GM19239 (cell line): ENCODE data around the gene ELN.

Source experiments
- DNase-seq: peaks from one replicate; pipeline ENCODE4 v3.0.0; 2011; ENCODE audit warnings: low spot score; ENCODE audit not compliant: insufficient read length
- FAIRE-seq: peaks from 2 replicates; lab custom pipeline; 2011; peaks lifted over from hg19 to GRCh38; lab: Jason Lieb, UNC

ELN gene

DNA sequence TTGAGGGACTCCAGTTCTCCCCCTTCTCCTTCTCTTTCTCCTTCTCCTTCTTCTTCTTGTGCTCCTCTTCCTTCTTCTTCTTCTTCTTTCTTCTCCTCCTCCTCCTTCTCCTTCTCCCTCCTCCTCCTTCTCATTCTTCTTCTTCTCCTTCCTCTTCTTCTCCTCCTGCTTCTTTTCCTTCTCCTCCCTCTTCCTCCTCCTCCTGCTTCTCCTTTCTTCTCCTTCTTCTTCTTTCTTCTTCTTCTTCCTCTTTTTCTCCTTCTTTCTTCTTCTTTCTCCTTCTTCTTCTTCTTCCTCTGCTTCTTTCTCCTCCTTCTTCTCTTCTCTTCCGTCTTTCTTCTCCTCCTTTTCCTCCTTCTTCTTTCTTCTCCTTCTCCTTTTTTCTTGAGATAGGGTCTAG is 30.0 kb downstream of the ELN start:
- FAIRE-seq (no peak), DNase-seq (no peak)

DNA sequence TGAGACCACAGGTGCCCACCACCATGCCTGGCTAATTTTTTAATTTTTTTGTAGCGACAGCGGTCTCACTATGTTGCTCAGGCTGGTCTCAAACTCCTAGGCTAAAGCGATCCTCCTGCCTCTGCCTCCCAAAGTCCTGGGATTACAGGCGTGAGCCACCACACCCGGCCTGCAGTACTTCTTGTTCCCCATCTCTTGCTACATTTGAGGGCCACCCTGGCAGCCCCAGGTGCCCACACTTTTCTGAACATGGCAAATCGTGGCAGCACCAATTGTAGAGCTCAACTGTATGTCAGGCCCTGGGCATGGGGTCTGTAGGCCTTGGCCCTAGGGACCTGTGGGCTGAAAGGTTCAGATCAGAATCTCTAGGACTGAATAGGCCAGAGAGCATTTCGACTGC is 30.5 kb downstream of the ELN start:
- FAIRE-seq (no peak), DNase-seq (no peak)

DNA sequence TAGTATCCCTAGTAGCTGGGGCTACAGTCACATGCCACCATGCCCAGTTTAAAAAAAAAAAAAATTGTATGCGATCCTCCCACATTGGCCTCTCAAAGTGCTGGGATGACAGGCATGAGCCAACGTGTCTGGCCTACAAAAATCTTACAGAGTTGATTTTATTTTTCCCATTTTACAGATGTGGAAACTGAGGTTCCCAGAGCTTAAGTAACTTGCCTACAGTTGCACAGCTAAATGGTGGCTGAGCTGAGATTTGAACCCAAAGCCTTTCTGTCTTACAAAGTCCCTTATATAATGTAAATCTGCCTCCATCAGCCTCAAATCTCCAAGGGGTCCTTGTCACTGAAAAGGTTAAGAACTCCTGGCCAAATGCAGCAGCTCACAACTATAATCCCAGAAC is 31.1 kb downstream of the ELN start:
- no peak for FAIRE-seq
- DNase-seq: no peak

DNA sequence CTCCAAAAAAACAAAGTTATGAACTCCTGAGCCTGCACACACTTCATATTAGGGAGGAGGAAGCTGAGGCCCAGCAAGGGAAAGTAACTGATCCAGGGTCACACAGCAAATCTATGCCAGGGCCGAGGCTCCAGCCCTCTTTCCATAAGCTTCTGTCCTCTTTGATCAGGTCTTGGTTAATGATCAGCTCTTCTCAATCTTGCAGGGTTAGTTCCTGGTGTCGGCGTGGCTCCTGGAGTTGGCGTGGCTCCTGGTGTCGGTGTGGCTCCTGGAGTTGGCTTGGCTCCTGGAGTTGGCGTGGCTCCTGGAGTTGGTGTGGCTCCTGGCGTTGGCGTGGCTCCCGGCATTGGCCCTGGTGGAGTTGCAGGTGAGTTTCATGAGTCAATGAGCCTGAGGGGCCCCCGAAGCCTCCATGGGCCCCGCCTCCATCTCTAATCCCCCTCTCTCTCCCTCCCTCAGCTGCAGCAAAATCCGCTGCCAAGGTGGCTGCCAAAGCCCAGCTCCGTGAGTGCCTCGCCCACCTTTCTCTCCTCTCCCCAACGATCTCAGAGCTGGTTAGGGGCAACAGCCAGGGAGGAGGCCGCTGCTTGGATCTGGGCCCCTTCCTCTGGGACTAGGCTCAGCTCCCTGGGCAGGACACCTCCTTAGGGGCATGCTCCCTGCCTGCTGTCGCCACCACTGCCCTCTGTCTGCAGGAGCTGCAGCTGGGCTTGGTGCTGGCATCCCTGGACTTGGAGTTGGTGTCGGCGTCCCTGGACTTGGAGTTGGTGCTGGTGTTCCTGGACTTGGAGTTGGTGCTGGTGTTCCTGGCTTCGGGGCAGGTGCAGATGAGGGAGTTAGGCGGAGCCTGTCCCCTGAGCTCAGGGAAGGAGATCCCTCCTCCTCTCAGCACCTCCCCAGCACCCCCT is 32.0 kb downstream of the ELN start:
- FAIRE-seq (no peak), DNase-seq (no peak)

DNA sequence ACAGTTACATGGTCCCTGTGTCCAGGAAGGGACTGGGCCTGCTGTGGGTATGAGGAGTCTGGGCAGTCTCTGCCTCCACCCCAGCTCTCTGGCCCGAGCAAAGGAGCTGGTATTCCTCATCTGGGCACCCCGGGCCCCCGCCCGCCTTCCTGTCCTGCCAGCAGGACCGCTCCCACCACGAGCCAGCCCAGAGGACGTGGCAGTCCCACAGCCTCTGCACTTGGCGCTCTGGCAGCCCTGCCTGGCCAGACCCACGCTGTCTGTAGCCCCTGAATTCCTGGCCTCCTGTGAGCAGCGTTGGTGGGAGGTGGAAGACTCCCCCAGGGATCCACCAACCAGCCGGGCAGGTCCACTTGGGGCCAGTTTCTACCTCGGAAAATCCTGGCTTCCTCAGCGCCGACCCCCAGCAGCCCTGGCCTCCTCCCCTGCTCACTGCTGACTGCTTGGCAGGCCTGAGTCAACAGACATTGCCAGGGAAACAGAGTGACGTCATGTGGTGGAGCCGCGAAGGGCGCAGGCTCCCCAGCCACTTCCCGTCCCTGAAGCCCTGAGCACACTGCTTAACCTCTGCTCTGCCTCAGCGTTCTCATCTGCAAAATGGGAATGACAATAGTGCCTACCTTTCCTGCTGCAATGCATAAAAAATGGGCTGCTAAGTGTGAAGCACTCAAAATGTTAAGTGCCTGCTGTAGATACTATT is 34.0 kb downstream of the ELN start:
- FAIRE-seq: no peak
- no peak for DNase-seq

DNA sequence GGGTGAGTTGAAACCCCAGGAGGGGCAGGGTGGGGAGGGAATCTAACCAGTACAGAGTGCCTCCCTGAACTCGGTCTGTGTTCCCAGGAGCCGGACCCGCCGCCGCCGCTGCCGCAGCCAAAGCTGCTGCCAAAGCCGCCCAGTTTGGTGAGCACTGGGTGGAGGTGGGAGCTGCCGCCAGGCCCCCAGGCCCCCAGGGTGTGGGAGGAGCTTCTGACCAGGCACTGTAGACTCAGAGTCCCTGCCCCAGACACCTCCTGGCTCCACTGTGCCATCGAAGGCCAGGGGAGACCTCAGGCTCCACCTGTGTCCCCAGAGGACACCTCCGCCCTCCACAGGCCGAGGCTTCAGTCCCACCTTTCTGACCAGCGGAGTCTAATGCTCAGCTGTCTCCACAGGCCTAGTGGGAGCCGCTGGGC is 35.3 kb downstream of the ELN start:
- FAIRE-seq (no peak), DNase-seq (no peak)

DNA sequence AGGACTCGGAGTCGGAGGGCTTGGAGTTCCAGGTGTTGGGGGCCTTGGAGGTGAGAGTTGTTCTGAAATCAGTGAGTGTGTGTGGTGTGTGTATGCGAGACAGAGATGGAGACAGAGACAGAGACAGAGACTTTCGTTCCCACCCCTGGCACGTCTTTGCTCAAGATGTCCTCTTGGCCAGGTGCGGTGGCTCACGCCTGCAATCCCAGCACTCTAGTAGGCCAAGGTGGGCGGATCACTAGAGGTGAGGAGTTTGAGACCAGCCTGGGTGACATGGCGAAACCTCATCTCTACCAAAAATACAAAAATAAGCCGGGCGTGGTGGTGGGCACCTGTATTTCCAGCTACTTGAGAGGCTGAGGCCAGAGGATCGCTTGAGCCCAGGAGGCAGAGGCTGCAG is 35.7 kb downstream of the ELN start:
- FAIRE-seq (no peak), DNase-seq (no peak)

DNA sequence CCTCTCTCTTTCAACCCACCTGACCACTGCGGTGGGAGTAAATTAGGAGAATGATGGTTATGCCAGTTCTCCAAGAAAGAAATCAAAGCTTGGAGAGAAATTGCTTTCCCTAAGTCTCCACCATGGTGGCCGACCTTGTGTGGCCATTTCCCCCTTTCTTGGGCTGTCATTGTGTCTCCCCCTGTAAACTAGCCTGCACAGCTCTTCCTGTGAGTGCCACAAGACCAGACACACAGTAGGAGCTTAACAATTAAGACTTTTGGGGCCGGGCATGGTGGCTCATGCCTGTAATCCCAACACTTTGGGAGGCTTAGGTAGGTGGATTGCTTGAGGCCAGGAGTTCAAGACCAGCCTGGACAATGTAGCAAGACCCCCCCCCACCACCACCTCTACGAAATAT is 36.7 kb downstream of the ELN start:
- FAIRE-seq (no peak), DNase-seq (no peak)

DNA sequence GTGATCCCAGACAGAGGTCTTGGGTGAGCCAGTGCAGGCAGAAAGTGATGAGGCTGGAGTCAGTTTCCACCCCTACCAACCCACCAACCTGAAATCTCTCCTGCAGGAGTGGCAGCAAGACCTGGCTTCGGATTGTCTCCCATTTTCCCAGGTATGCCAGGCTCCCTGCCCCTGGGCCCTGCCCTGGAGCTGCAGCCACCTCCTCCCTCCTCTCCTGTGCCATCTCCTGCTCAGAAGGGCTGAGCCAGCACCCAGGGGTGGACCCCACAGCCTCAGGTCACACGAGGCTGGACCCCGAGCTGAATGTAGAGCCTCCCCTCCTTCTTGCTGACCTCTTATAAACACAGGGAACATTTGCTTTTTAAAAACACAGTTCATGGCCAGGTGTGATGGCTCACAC is 38.7 kb downstream of the ELN start:
- no peak for FAIRE-seq
- DNase-seq: no peak

DNA sequence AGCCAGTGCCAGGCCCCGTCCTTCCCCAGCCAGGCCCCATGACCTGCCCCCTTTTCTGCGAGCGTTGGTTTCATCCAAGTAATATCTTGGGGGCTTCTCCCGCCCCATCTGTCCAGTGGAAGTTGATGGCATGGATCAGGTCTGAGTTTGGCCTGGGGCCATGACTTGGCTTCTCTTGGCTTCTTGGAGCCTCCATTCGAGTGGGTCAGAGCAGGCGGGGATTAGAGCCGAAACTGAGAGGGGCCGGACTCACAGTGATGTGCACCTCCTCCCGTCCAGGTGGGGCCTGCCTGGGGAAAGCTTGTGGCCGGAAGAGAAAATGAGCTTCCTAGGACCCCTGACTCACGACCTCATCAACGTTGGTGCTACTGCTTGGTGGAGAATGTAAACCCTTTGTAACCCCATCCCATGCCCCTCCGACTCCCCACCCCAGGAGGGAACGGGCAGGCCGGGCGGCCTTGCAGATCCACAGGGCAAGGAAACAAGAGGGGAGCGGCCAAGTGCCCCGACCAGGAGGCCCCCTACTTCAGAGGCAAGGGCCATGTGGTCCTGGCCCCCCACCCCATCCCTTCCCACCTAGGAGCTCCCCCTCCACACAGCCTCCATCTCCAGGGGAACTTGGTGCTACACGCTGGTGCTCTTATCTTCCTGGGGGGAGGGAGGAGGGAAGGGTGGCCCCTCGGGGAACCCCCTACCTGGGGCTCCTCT is 40.6 kb downstream of the ELN start:
- FAIRE-seq: no peak
- no peak for DNase-seq

DNA sequence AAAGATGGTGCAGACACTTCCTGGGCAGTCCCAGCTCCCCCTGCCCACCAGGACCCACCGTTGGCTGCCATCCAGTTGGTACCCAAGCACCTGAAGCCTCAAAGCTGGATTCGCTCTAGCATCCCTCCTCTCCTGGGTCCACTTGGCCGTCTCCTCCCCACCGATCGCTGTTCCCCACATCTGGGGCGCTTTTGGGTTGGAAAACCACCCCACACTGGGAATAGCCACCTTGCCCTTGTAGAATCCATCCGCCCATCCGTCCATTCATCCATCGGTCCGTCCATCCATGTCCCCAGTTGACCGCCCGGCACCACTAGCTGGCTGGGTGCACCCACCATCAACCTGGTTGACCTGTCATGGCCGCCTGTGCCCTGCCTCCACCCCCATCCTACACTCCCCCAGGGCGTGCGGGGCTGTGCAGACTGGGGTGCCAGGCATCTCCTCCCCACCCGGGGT is 41.1 kb downstream of the ELN start:
- FAIRE-seq: no peak
- no peak for DNase-seq

DNA sequence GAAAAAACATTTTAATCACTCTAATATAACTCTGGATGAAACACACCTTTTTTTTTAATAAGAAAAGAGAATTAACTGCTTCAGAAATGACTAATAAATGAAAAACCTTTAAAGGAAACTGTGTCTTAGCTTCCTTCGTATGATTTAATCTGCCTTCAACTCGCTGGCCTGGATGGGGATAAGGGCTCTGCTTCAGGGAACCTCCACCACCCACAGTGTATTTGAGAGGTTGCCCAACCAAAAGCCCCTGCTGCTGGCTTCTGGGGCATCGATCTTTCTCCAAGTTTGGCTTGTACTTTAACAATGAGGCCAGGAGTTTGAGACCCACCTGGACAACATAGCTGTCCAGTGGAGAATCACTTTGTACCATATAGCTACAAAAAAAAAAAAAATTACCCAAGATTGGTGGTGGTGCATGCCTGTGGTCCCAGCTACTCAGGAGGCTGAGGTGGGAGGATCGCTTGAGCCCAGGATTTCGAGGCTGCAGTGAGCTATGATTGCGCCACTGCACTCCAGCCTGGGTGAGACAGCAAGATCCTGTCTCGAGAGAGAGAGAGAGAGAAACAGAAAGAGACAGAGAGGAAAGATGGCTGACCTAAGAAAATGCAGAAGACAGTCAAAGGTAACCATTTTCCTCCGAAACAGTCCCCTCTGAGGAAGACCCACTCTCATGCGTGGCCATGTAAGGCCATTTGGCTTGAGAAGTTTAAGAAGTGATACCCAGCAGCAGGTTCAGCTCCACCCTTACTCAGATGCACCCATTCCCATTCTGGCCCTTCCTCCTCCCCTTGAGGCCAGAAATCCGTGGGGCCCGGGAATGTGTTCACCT is 42.0 kb downstream of the ELN start:
- FAIRE-seq: no peak
- no peak for DNase-seq

DNA sequence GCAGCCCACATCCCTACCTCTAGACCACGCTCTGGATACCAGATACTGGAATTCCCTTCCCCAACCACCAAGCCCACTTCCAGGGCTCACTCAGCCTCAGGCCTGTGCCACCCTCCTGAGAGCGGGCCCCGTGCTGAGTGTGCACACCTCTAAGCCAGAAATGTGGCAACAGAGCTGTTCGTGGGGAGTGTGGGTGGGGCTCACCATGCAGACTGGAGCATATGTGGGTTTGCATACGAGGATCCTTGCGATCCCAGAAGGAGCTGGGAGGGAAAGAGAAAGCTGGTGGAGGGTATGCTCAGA is 42.6 kb downstream of the ELN start:
- FAIRE-seq: no peak
- DNase-seq: no peak

DNA sequence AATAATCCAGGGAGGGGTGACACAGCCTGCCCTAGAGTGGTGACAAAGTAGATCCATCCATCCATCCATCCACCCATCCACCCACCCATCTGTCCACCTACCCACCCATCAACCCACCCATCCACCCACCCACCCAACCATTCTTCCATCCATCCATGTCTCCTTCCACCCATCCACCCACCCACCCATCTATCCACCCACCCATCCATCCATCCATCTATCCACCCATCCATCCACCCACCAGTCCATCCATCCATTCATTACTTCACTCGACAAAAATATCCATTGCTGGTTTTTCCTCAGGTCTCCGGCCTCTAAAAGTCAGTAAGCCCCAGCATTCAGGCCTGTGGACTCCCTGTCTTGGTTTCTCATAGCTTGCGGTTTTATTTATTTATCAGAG is 43.1 kb downstream of the ELN start:
- FAIRE-seq (no peak), DNase-seq (no peak)

DNA sequence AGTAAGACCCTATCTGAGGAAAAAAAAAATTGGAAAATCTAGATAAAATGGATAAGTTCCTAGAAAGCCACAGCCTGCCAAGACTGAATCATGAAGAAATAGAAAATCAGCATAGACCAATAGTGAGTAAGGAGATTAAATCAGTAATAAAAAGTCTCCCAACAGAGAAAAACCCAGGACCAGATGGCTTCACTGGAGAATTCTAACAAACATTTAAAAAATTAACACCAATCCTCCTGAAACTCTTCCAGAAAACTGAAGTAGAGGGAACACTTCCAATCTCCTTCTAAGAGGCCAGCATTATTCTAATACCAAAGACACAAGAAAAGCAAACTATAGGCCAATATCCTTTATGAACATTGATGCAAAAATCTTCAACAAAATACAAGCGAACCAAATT is 46.8 kb downstream of the ELN start:
- DNase-seq (no peak), FAIRE-seq (no peak)

DNA sequence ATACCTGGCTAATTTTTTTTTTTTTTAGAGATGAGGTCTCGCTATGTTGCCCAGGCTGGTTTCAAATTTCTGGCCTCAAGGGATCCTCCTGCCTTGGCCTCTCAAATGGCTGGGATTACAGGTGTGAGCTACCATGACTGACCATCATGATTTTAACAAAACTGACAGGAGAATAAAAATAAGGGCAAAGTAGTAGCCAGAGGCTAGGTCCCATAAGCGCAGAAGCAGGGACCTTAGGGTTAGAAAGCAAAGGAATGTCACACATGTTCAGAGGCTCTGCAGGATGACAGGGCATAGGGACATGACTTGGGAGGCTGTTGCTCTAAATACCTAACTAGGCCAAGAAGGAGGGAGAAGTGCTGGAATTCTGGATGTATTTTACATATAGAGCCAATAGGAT is 50.5 kb downstream of the ELN start:
- DNase-seq: no peak

DNA sequence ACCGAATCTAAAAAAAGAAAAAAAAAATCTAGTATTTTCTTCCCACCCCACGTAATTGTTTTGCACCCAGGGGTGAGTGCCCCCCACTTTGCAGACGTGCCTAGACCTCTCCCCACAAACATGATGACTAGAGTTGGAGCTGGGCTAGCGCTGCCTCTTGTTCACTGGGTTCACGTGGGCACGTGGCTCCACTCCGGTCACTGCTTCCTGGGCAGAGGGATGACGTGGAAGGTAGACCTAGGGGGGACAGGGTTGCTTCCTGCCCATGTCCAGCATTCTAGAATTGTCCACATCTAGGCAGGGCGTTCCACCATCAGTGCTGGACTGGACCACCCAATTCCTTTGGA is 54.8 kb downstream of the ELN start:
- FAIRE-seq (no peak), DNase-seq (no peak)

More for the DNA sequence above, 50.5 kb downstream of the ELN start:
- FAIRE-seq: no peak

DNA sequence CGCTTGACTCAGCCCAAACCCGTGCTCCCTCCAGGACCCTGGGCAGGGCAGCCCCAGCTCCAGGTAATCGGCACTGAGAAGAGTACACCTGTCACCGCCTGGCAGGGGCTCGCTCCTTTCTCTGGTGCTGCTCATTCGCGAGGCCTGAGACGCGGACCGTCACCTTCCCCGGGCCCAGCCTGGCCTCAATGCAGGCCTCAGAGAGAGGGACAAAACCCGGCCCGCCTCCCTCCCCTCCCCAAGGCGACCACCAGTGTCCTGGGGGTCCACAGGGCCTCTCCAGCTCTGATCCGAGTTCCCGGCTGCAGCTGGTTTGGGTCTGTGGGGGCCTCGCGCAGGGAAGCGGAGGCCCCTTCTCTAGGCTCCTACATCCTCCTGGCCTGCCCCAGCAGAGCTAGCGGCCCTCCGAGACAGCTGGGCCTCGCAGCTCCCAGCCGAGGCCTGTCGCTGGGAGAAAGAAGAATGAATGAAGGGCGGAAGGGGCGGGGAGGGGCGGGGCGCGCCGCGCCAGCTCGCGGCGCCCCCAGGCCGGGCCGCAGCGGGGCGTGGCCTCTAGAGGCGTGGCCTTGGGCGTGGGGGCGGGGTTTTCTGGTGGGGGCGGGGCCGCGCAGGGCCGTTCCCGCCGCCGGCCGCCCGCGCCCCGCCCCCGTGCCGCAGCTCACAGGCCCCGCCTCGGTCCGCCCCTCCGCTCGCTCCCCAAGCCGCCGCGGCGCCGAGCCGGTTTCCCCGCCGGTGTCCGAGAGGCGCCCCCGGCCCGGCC is 55.3 kb downstream of the ELN start, which contains the start of gene LIMK1:
Gene LIMK1, plus strand, starts transcription at position 688 of the 760 bp plus-strand sequence. CDS start 187 bp downstream, outside the sequence.
- DNase-seq: peak; percentile 91
- FAIRE-seq: peak; percentile 40

DNA sequence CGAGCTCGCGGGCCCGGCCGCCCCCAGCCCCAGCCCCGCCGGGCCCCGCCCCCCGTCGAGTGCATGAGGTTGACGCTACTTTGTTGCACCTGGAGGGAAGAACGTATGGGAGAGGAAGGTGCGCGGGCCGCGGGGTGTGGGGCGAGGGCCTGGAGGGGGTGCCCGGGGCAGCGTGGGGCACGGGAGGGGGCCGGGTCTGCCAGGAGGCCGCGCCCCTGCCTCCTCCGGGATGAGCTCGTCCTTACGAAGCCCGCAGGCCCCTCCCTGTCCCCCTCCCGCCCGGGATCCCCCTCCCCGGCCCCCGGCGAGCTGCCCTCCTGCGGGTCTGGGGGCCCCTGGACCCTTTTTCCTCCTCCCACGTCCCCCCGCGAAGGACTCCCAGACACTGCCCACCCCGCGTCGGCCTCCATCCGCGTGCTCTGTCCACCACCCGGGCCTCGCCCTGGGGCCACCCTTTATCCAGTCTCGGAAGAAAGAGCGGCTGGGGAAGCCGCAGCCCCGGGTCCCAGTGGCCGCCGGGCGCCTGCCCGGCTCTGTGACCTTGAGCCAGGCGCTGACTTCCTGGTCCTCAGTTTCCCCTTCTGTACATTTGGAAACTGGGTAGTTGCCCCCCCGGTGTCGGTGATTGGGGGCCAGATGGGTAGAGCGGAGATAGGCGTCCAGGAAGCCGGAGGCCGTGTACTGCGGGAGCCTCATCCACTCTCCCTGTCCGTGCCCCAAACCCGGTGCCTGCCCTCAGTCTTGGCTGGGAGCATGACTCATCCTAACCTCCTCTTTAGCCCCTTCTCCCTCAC is 56.2 kb downstream of the ELN start:
- DNase-seq: peak; percentile 28
- FAIRE-seq: peak; percentile 26
